Right lobe of liver (tissue), 6 donors: ENCODE results near the gene NEGR1. TPM values are rescaled to one million over a fixed set of nuclear protein-coding genes. Genes with fewer than 3 reads are reported as not detected.

ENCODE experiments used
- ATAC-seq, 4 donors: fragments of 200-7000 bp; cut with Tn5 transposase; one replicate each; pipeline ENCODE4 v1.9.1; 2020; ENCODE audit warnings: mild to moderate bottlenecking in 4 of 4, moderate library complexity in 4 of 4
- DNase-seq, 3 donors: peaks; one replicate each; pipeline ENCODE4 v3.0.0-alpha.2; 2020
- H3K27ac ChIP-seq, 3 donors: fragments of 200-600 bp; one replicate each; pipeline ENCODE4 v1.8.0; 2022
- H3K27me3 ChIP-seq, 2 donors: fragments of 200-600 bp; one replicate each; pipeline ENCODE4 v1.8.0; 2022
- H3K36me3 ChIP-seq, 4 donors: fragments of 200-600 bp; sonication (generic) in 1 of 4; one replicate each; pipeline versions ENCODE4 v1.5.1 to v1.8.0; 2017 to 2022; ENCODE audit warnings: control low read depth in 1 of 4
- H3K4me1 ChIP-seq, 4 donors: fragments of 200-600 bp; sonication (generic) in 1 of 4; one replicate each; pipeline versions ENCODE4 v1.5.1 to v1.8.0; 2017 to 2022; ENCODE audit warnings: control low read depth in 1 of 4
- H3K4me3 ChIP-seq, 3 donors: fragments of 200-600 bp; one replicate each; pipeline ENCODE4 v1.8.0; 2022
- H3K9me3 ChIP-seq, 4 donors: fragments of 200-600 bp; sonication (generic) in 1 of 4; one replicate each; pipeline versions ENCODE4 v1.5.1 to v1.8.0; 2017 to 2022; ENCODE audit warnings: control low read depth in 1 of 4
- POLR2A ChIP-seq: fragments of 450-650 bp; IDR thresholded peaks from one replicate; pipeline ENCODE4 v1.6.1; 2017; ENCODE audit warnings: antibody characterized with exemption, mild to moderate bottlenecking
- WGBS: methylation state at CpG from one replicate; pipeline ENCODE4 v1.1.6; 2018; ENCODE audit warnings: low coverage, low lambda C conversion rate; ENCODE audit not compliant: insufficient coverage; ENCODE audit errors: missing lambda C conversion rate; 5-methylcytosine and 5-hydroxymethylcytosine counted together
- intact Hi-C, 2 donors: fragments of 100-400 bp; cut with DNase I; formaldehyde crosslinking; loops; one replicate each; pipeline versions ENCODE4 v1.11.2 to v1.14.1; 2022
- total RNA-seq, 6 experiments: library from RNA; depleted of rRNA in 2 of 6; stranded (reverse); fragments of >200 nt in 2 of 6; fragmentation: NEBNext Ultra II Directional in 3 of 6; extraction: Animal tissue kit (Norgen Biotek cat#: 25700) in 3 of 6; gene quantifications; one replicate each; pipeline versions ENCODE4 v1.1.0 to v1.2.4, GENCODE V29; 2016 to 2023
- TF ChIP-seq, protein P1 (sequence below), 4 donors: fragments of 200-600 bp in 3 of 4; fragments of 450-650 bp in 1 of 4; IDR thresholded peaks; one replicate each; pipeline versions ENCODE4 v1.5.1 to v1.8.0; 2016 to 2022; ENCODE audit warnings: antibody characterized with exemption in 4 of 4, mild to moderate bottlenecking in 2 of 4
- donor health status: DM: no; HTN: yes; CAD: no.
- donor health status: DM: no; HTN: no; CAD: no.
- donor health status: DM: no; HTN: no; CAD: no.
- donor health status: DM: no; HTN: yes; CAD: no.
- donor health status: DM: no; HTN: yes; CAD: no.

Gene NEGR1
- total RNA-seq, 6 experiments from 2014 or later = 0.02 to 0.31 (median 0.14) TPM

DNA sequence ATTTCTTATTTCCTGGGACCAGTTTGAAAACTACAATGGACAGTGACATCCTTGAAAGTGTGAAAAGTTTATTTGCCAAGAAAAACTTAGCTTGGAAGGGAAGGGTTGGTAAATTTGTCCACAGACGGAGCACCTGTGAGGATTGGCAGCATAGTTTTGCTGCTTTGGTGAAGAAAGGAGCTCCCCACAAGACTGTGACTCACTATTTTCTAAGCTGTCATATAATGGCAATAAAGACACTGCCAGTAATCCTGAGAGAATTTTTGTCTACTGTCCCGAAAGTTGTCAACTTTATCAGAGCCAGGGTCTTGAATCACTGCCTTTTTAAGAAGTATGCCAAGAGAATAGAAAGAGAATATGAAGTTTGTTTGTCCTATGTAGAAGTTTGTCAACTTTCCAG is 230.8 kb downstream of the NEGR1 start:
- ATAC-seq (no peak), DNase-seq (no peak)
- H3K9me3 ChIP-seq = no peaks in the 10 kb centered on the region
- H3K27me3 ChIP-seq = no peaks in the 10 kb centered on the region
- H3K27ac ChIP-seq = no peak overlapping the region
- no peaks in the 10 kb centered on the region for H3K36me3 ChIP-seq
- no peak overlapping the region for H3K4me3 ChIP-seq
- 39% methylated on average over 2 of the region's 2 CpGs for whole genome bisulfite sequencing
- H3K4me1 ChIP-seq = no peaks in the 10 kb centered on the region
- no peak for TF ChIP-seq POLR2A
- TF ChIP-seq, protein P1, sequence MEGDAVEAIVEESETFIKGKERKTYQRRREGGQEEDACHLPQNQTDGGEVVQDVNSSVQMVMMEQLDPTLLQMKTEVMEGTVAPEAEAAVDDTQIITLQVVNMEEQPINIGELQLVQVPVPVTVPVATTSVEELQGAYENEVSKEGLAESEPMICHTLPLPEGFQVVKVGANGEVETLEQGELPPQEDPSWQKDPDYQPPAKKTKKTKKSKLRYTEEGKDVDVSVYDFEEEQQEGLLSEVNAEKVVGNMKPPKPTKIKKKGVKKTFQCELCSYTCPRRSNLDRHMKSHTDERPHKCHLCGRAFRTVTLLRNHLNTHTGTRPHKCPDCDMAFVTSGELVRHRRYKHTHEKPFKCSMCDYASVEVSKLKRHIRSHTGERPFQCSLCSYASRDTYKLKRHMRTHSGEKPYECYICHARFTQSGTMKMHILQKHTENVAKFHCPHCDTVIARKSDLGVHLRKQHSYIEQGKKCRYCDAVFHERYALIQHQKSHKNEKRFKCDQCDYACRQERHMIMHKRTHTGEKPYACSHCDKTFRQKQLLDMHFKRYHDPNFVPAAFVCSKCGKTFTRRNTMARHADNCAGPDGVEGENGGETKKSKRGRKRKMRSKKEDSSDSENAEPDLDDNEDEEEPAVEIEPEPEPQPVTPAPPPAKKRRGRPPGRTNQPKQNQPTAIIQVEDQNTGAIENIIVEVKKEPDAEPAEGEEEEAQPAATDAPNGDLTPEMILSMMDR (IDR thresholded peaks at IDR 0.05) = no peak
- intact Hi-C loops = no loop called here

- DNase-seq (no peak), ATAC-seq (no peak)
- Histone ChIP-seq H3K4me1 (no peaks in the 10 kb centered on the region), H3K4me3 (no peak overlapping the region), H3K36me3 (no peaks in the 10 kb centered on the region), H3K27ac (no peak overlapping the region), H3K9me3 (no peaks in the 10 kb centered on the region), H3K27me3 (no peaks in the 10 kb centered on the region)
- intact Hi-C loops = no loop called here
- no peak for TF ChIP-seq POLR2A
- TF ChIP-seq, protein P1 (IDR thresholded peaks at IDR 0.05) = no peak
These were observed 231.8 kb downstream of the NEGR1 start for GRCh38 chr1:72050551-72050950.

DNA sequence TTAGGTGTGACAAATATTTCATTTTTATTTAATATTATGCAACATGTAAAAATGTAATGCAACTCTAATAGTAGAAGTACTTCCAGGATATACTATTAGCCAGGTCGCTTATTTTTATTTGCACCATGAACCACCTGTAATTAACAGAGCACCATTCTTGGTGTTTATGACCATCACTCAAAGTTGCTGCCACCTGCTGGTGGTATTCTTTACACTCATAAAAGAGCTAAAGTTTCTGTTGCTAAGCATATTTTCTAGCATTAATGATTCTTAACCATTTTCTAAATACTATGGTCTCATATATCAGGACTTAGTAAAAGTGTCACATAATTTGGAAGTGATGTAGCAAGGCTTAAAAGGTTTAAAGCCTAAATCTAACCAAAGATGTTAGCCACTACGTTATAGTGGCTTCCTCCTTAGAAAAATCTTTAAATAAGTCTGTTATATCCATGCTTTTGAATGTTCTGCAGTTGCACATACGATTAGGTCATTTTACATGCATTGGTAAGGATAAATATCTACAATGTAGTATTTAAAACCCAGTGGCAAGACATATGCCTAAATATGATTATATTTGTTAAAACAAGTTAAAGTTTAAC is 244.5 kb downstream of the NEGR1 start:
- no peaks in the 10 kb centered on the region for H3K9me3 ChIP-seq
- intact Hi-C loops = no loop called here
- DNase-seq = no peak
- no peak overlapping the region for H3K27ac ChIP-seq
- no peaks in the 10 kb centered on the region for H3K36me3 ChIP-seq
- no peak overlapping the region for H3K4me3 ChIP-seq
- TF ChIP-seq, protein P1 (IDR thresholded peaks at IDR 0.05) = peak; percentile 46 to 61 (median 58)
- TF ChIP-seq POLR2A = no peak
- 32% methylated on average over 3 of the region's 3 CpGs for WGBS
- peak; percentile 57 to 70 (median 62) for ATAC-seq
- no peaks in the 10 kb centered on the region for H3K27me3 ChIP-seq
- no peaks in the 10 kb centered on the region for H3K4me1 ChIP-seq

- TF ChIP-seq POLR2A = no peak
- TF ChIP-seq, protein P1 (IDR thresholded peaks at IDR 0.05) = no peak
- WGBS = 72% methylated on average over 9 of the region's 9 CpGs
- Histone ChIP-seq H3K27ac (no peak overlapping the region), H3K36me3 (no peaks in the 10 kb centered on the region), H3K4me1 (no peaks in the 10 kb centered on the region), H3K4me3 (no peak overlapping the region), H3K9me3 (no peaks in the 10 kb centered on the region), H3K27me3 (no peaks in the 10 kb centered on the region)
- ATAC-seq = no peak
- intact Hi-C loops = no loop called here
- no peak for DNase-seq
These were observed 247.5 kb downstream of the NEGR1 start for GRCh38 chr1:72034827-72035226.
